Calu3 (cell line): ENCODE data around the gene GINS3. TPM values are rescaled to one million over a fixed set of nuclear protein-coding genes. Genes with fewer than 3 reads are reported as not detected.

ENCODE experiments used
- BruUV-seq: library from RNA; stranded (reverse); fragments of 400-500 nt; replicated peaks from 2 replicates; lab custom pipeline; 2021; lab: Mats Ljungman, UMichigan
- CTCF ChIA-PET: fragments of 300-600 bp; sonication (Branson Sonifier 250); formaldehyde crosslinking; loops from one replicate; lab custom pipeline; 2022; ENCODE audit warnings: antibody characterized with exemption; lab: Charles Lee
- DNase-seq: peaks from one replicate; pipeline ENCODE4 v3.0.0; 2022
- H3K27ac Mint-ChIP-seq: one replicate; pipeline ENCODE4 v1.8.0; 2022; ENCODE audit warnings: mixed read lengths; ENCODE audit not compliant: unreplicated experiment
- H3K27me3 Mint-ChIP-seq: one replicate; pipeline ENCODE4 v1.8.0; 2022; ENCODE audit warnings: mixed read lengths; ENCODE audit not compliant: unreplicated experiment
- H3K36me3 Mint-ChIP-seq: one replicate; pipeline ENCODE4 v1.8.0; 2022; ENCODE audit warnings: mild to moderate bottlenecking, moderate library complexity, mixed read lengths; ENCODE audit not compliant: insufficient read depth, unreplicated experiment
- H3K4me1 Mint-ChIP-seq: one replicate; pipeline ENCODE4 v1.8.0; 2022; ENCODE audit warnings: mild to moderate bottlenecking, low read depth, mixed read lengths; ENCODE audit not compliant: unreplicated experiment
- H3K4me3 Mint-ChIP-seq: one replicate; pipeline ENCODE4 v1.8.0; 2022; ENCODE audit warnings: mild to moderate bottlenecking, low read depth, moderate library complexity, mixed read lengths; ENCODE audit not compliant: unreplicated experiment
- H3K9me3 Mint-ChIP-seq: one replicate; pipeline ENCODE4 v1.8.0; 2022; ENCODE audit warnings: low read depth, mixed read lengths; ENCODE audit not compliant: unreplicated experiment
- CTCF ChIP-seq: fragments of 200-600 bp; IDR thresholded peaks from one replicate; pipeline ENCODE4 v1.8.0; 2022; ENCODE audit warnings: antibody characterized with exemption; ENCODE audit not compliant: unreplicated experiment
- intact Hi-C: fragments of 100-400 bp; cut with micrococcal nuclease; formaldehyde crosslinking; loops from one replicate; pipeline ENCODE4 v1.10.0; 2022; ENCODE audit not compliant: unreplicated experiment
- total RNA-seq: library from RNA; stranded (reverse); gene quantifications from 2 replicates; pipeline ENCODE4 v1.2.3, GENCODE V29; 2022

The GINS3 gene
- total RNA-seq, 1 experiment from 2014 or later, result 13.6 TPM

GRCh38 chr16:58367252-58367651, 25.0 kb upstream of the GINS3 start:
- Mint-ChIP-seq H3K27ac (no peak overlapping the region), H3K4me3 (no peak overlapping the region), H3K4me1 (peaks cover 9% of the 10 kb centered on the region), H3K27me3 (peaks cover 41% of the 10 kb centered on the region), H3K36me3 (no peaks in the 10 kb centered on the region), H3K9me3 (no peaks in the 10 kb centered on the region)
- CTCF ChIA-PET, result interaction anchor here (0.6 kb wide), 1 partner anchor 1422 kb away, joined by 7 read pairs; no protein-coding TSS in a partner anchor
- no peak for TF ChIP-seq CTCF
- intact Hi-C loops, result no loop called here
- no peak for DNase-seq
- BruUV-seq, result no TSS peak

DNA sequence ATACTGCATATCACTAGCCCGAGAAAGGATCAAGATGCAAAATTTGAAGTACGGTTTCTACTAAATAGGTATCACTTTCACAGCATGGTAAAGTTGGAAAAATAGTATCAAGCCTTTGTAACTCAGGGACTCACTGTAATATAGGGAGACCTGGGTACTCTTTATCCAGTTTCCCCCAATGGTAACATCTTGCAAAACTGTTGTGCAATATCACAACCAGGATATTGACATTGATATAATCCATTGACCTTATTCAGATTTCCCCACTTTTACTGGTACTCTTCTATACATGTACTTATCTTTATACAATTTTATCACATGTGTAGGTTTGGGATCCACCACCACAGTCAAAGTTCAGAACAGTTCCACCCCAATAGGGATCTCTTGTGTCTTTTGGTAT, 20.4 kb upstream of the GINS3 start:
- H3K27ac Mint-ChIP-seq, result no peak overlapping the region
- DNase-seq, result no peak
- peaks cover 60% of the 10 kb centered on the region for H3K27me3 Mint-ChIP-seq
- no peak for TF ChIP-seq CTCF
- H3K4me3 Mint-ChIP-seq, result no peak overlapping the region
- H3K4me1 Mint-ChIP-seq, result no peaks in the 10 kb centered on the region
- no peaks in the 10 kb centered on the region for H3K9me3 Mint-ChIP-seq
- no TSS peak for BruUV-seq
- H3K36me3 Mint-ChIP-seq, result no peaks in the 10 kb centered on the region
- CTCF ChIA-PET, result no interaction called here
- intact Hi-C loops, result no loop called here

- intact Hi-C loops, result no loop called here
- no peak for TF ChIP-seq CTCF
- H3K27ac Mint-ChIP-seq, result no peak overlapping the region
- no peak for DNase-seq
- peaks cover 57% of the 10 kb centered on the region for H3K27me3 Mint-ChIP-seq
- no peak overlapping the region for H3K4me3 Mint-ChIP-seq
- no peaks in the 10 kb centered on the region for H3K9me3 Mint-ChIP-seq
- H3K4me1 Mint-ChIP-seq, result no peaks in the 10 kb centered on the region
- no TSS peak for BruUV-seq
- H3K36me3 Mint-ChIP-seq, result no peaks in the 10 kb centered on the region
- CTCF ChIA-PET, result no interaction called here
Measured at GRCh38 chr16:58375386-58375785, 16.9 kb upstream of the GINS3 start.

- H3K9me3 Mint-ChIP-seq, result no peaks in the 10 kb centered on the region
- BruUV-seq, result no TSS peak
- no peaks in the 10 kb centered on the region for H3K36me3 Mint-ChIP-seq
- no peaks in the 10 kb centered on the region for H3K4me1 Mint-ChIP-seq
- no peak for DNase-seq
- H3K4me3 Mint-ChIP-seq, result no peak overlapping the region
- CTCF ChIA-PET, result no interaction called here
- no peak overlapping the region for H3K27ac Mint-ChIP-seq
- TF ChIP-seq CTCF, result no peak
- peaks cover 71% of the 10 kb centered on the region for H3K27me3 Mint-ChIP-seq
- intact Hi-C loops, result no loop called here
Measured at GRCh38 chr16:58377932-58378331, 14.3 kb upstream of the GINS3 start.
